SK-N-SH treated with all-trans-retinoic acid at 6 μM for 48 hours (cell line): ENCODE results near the gene ALG11.

Experiments
- CSDC2 ChIP-seq: fragments of 250-450 bp; sonication (Bioruptor Pico); IDR thresholded peaks from 2 replicates; pipeline ENCODE4 v1.5.0; 2020; ENCODE audit warnings: mild to moderate bottlenecking, moderate library complexity
- ESRRG ChIP-seq: fragments of 250-450 bp; sonication (Bioruptor Pico); IDR thresholded peaks from 2 replicates; pipeline ENCODE4 v1.6.1; 2021; ENCODE audit warnings: mild to moderate bottlenecking
- RARB ChIP-seq: fragments of 250-450 bp; sonication (Bioruptor Pico); IDR thresholded peaks from 2 replicates; pipeline ENCODE4 v1.8.0; 2021; ENCODE audit warnings: mild to moderate bottlenecking, moderate library complexity
- TCF4 ChIP-seq: fragments of 250-450 bp; sonication (Bioruptor Pico); IDR thresholded peaks from 2 replicates; pipeline ENCODE4 v1.8.0; 2021; ENCODE audit warnings: mild to moderate bottlenecking, moderate library complexity, borderline replicate concordance
- TOX ChIP-seq: fragments of 250-450 bp; sonication (Bioruptor Pico); IDR thresholded peaks from 2 replicates; pipeline ENCODE4 v1.8.0; 2021; ENCODE audit warnings: mild to moderate bottlenecking, moderate library complexity, borderline replicate concordance
- ZFP3 ChIP-seq: fragments of 250-450 bp; sonication (Bioruptor Pico); IDR thresholded peaks from 2 replicates; pipeline ENCODE4 v1.5.0; 2020; ENCODE audit warnings: mild to moderate bottlenecking, moderate library complexity
- ZFP30 ChIP-seq: fragments of 450-650 bp; formaldehyde crosslinking; IDR thresholded peaks from 2 replicates; pipeline ENCODE4 v1.5.0; 2022; ENCODE audit warnings: mild to moderate bottlenecking, moderate library complexity
- ZNF70 ChIP-seq: fragments of 450-650 bp; formaldehyde crosslinking; IDR thresholded peaks from 2 replicates; pipeline ENCODE4 v1.5.0; 2020; ENCODE audit warnings: mild to moderate bottlenecking, moderate library complexity

- no peak for TF ChIP-seq TCF4 (CRISPR knock-in tag)
- TF ChIP-seq ZFP30 (CRISPR knock-in tag) = no peak
- TF ChIP-seq ESRRG (CRISPR knock-in tag) = no peak
- TF ChIP-seq CSDC2 = no peak
- no peak for TF ChIP-seq TOX (CRISPR knock-in tag)
- TF ChIP-seq ZNF70 = no peak
- TF ChIP-seq RARB (CRISPR knock-in tag) = no peak
- no peak for TF ChIP-seq ZFP3 (CRISPR knock-in tag)
These were observed 55.0 kb downstream of the ALG11 start for GRCh38 chr13:52067237-52067636.
